HTR-8/SVneo (cell line): Measurements from ENCODE around the gene USP50.
"Not testable (repeated sequence)": the region's sequence is repeated elsewhere in the genome, so short reads cannot be mapped to it uniquely, and the experiment has no call there.

Experiments
- DNase-seq: peaks from one replicate; pipeline ENCODE4 v3.0.0; 2011; ENCODE audit warnings: low spot score, mixed read lengths; ENCODE audit not compliant: insufficient read length
- FAIRE-seq: peaks from 2 replicates; lab custom pipeline; 2011; peaks lifted over from hg19 to GRCh38; lab: Jason Lieb, UNC

The USP50 gene

DNA sequence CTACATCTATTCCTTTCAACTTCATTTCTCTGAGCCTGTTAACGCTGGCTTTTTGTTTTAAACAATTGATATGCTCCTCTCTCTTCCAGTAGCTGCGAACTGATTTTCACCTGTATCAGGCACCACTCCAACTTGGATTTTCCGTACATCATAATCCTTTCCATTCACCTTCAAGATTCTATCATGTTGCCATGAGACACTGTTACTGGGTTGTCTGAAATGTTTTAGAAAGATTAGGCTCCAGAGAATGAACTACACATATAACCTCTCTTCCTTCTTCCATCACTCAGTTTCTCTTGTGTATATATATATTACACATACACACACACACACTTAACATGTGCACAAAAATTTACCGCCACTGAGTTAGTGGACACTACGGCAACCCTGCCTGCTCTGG, at the start of gene USP50:
Gene USP50 (minus strand): TSS at position 101 of the 400 bp plus-strand sequence. CDS start 141 bp downstream, outside the sequence.
- FAIRE-seq: no peak
- DNase-seq: no peak

DNA sequence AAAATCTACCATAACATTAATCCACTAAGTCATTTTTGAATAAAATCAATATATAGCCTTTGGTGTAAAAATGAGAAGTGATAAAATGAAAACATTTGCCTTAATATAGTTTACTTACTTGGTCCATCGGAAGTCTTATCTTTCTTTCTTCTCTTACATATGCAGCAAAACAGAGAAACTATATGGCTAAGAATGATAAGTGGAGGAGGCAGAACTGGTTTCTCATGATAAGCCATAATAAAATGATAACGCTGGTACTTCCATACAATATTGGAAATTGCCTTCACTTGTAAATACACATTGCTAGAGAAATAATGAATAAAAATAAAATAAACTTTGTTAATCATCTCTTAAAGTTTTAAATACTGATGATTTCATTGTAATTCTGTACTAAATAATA, 47.8 kb upstream of the USP50 start:
- DNase-seq (no peak), FAIRE-seq (no peak)

DNA sequence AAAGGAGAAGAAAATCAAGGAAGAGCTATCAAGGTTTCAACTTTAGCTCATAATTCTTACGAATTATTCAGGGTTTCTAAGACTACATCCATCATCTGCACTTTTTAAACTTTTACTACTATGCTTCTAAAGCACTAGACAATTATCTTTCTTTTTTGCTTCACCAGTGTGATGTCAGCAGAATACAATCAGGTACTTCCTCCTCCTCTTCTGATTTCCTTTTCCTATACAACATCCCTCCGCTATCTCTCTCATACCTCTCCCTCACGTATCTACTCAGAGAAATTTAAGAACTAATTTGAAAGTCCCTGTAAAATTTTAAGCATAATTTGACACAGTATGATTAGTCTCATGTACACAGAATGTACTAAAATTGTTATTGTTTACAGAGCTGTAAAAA, 47.3 kb upstream of the USP50 start:
- FAIRE-seq (no peak), DNase-seq (no peak)

DNA sequence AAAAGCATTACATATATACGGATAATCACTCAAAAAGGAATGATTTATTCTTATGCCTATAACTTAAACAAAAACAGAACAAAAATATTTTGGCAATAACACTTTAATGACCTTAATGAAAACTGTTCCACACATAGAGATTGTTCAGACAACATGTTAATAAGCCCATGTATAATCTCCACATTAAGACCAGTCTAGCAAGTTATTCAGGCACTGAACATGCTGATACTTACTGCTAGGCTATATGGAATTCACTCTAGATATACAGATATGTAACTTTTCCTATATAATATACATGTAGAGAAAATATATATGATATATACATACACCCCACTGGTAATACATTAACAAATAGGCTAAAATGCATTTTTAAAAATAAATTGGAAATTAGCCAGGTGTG, 43.8 kb upstream of the USP50 start:
- FAIRE-seq (no peak), DNase-seq (no peak)

DNA sequence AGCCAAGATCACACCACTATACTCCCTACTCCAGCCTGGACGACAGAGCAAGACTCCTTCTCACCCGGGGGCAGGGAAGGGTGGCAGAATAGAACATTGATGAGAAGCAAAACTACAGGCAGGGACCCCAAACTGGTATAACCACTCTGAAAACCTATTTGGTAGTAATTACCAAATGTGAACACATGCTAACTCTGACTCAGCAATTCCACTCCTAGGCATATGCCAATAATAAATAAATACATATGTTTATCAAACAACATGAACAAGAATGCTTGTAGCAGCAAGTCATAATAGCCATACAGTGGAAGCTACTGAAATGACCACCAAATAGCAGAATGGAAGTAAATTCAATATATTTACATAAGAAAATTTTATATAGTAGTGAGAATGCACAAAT, 31.0 kb upstream of the USP50 start:
- no peak for FAIRE-seq
- no peak for DNase-seq

DNA sequence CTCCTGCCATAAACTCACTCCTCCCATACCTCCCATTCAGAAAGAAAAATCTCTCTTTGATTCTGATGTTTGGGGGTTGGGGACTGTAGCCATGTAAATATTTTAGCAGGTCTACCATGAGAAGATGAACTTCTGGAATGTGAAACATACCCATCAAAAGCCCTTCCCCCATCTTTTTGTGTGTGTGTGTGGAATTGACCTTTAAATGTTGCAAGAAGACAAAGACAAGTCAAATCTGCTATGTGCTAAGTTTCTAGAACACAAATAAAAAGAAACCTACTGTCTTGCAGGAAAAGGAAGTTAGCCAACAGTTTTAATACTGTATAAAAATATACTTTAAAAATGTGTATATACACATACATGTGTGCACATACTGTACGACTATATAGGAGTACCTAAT, 29.7 kb upstream of the USP50 start:
- FAIRE-seq: no peak
- no peak for DNase-seq

DNA sequence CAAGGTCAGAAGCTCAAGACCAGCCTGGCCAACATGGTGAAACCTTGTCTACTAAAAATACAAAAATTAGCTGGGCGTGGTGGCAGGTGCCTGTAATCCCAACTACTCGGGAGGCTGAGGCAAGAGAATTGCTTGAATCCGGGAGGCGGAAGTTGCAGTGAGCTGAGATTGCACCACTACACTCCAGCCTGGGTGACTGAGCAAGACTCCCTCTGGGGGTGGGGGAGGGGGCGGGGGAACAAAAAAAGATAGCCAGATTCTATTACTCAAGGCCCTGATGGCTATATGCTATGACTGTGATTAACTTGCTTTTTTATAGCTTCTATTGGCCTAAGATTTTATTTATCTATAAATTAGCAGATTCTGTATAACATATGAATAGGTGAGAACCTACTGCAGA, 27.4 kb upstream of the USP50 start:
- DNase-seq, FAIRE-seq: not testable (repeated sequence)

DNA sequence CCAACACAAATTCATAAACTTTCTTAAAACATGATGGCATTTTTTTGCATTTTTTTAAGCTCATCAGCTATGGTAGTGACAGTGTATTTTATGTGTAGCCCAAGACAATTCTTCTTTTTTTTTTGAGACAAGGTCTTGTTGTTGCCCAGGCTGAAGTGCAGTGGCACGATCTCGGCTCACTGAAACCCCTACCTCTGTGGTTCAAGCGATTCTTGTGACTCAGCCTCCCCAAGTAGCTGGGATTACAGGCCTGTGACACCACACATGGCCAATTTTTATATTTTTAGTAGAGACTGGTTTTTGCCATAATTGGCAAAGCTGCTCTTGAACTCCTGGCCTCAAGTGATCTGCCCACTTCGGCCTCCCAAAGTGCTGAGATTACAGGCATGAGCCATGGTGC, 17.3 kb upstream of the USP50 start:
- DNase-seq (no peak), FAIRE-seq (no peak)

DNA sequence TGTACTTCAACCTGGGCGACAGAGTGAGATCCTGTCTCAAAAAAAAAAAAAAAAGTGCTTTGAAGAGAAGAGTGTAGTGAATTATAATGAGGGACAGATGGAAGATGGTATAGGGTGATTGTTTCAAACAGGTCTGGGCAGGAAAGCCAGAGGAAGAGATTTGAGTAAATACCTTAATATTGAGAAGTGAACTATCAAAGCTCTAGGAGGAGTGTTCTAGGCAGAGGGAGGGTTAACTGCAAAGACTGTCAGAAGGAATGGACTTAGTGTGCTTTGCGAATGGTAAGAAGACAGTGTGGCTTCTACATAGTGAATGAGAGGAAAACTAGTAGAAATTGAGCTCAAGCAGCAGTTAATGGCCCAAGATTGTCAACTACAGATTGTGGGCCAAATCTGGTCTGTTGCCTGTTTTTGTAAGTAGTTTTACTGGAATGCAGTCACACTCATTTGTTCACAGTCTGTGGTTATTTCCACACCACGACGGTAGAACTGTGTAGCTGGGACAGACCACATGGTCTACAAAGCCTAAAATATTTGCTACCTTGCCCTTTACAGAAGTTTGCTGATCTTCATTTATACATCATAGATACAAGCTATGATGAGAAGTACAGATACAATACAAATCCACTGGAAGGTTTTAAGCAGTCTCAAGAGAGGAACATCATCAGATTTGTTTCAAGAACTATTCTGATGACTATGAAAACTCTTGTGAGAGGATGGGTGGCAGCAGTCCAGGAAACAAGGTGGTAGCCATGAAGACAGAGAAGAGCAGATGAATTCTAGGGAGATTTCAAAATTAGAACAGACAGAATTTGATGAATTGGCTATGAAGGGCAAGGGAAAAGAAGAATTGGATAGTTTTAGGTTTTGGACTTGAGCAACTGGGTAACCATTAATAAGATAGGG, 16.5 kb upstream of the USP50 start:
- DNase-seq: no peak
- no peak for FAIRE-seq

DNA sequence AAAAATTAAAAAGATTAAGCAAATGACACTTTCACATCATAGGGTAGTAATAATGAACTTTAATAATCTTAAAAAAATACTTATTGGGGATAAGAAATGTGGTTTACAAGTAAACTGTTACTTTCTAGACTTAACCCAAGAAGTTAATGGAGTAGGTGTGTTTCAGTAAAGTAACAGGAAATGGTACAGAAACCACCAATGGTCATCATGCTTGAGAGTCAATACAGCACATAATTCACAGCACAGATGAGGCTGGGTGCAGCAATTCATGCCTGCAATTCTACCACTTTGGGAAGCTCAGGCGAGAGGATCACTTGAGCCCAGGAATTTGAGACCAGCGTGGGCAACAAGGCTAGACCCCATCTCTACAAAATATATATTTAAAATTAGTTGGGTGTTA, 11.5 kb upstream of the USP50 start:
- no peak for FAIRE-seq
- DNase-seq: no peak

DNA sequence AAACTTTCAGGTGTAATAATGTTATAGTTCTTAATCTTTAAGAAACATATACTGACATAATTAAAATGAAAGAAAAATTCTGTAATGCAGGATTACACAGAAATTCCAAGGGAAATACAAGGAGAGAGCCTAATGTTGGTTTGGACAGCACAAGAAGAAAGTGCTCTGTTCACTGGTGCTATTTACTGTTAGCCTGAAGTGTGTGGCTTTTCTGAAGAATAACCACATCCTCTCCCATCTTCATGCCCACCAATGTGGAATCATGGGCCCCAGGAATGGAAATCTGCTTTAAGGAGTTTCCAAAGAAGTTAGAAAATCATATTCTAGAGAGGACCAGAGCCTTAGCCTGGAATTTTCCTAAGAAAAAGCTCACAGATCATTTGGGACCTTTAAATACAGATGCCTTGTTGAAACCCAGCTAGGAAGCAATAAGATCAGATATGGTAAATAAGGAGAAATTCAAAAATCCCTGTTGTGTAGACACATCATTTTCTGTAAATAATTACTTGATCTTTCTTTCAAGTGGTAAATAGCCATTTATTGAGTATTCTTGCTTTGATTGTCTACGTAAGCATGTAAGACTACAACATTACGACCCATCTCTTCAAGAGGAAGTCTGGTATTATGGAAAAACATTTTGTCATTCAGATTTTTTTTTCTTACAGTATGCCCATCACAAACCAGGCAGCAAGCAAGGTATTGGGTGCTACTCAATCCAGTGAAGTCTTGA, 10.3 kb upstream of the USP50 start:
- DNase-seq: no peak
- FAIRE-seq: no peak

DNA sequence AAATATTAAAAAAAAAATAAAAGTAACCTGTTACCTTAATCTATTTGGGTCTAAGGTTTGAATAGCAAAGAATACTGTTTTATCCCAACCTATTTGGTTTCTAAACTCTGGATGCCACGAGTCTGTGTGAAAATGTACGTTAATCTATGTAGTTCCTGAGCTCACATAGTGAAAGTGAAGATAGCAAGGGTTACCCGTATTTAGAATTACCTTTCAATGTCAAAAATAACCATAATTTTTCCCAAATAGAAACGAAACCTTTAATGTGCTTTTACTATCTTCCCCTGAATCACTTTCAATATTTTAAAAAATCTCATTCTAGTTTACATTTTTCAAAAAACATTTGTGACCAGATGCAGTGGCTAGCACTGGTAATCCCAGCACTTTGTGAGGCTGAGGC, 5.8 kb upstream of the USP50 start:
- FAIRE-seq (no peak), DNase-seq (no peak)

DNA sequence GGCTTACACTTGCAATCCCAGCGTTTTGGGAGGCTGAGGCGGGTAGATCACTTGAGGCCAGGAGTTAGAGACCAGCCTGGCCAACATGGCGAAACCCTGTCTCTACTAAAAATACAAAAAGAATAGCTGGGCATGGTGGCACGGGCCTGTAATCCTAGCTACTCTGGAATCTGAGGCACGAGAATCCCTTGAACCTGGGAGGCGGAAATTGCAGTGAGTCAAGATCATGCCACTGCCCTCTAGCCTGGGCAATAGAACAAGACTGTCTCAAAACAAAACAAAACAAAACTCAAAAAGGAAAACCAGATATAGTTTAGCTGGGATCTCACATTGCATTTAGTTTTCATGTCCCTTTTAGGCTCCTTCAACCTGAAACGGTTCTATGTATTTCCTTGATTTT, 2.9 kb upstream of the USP50 start:
- no peak for FAIRE-seq
- no peak for DNase-seq

DNA sequence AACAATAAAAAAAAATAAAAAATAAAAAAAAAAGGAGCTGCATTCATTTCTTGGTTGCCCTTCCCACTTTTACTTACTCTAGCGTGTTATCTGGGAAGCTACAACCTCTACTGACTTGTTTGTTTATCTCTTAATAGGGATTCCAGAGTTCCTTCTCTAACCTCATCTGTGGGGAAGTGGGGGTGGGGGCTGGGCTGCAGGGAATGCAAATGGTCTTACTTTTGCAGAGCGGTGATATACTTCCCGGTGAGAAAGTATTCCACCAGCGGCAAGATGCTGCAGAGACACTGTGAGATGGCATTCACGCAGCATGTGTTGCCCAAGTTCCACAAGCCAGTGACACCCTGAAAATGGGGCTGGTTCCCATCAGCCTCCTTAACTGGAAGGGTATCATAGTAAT, 2.1 kb downstream of the USP50 start:
- DNase-seq: no peak
- no peak for FAIRE-seq

DNA sequence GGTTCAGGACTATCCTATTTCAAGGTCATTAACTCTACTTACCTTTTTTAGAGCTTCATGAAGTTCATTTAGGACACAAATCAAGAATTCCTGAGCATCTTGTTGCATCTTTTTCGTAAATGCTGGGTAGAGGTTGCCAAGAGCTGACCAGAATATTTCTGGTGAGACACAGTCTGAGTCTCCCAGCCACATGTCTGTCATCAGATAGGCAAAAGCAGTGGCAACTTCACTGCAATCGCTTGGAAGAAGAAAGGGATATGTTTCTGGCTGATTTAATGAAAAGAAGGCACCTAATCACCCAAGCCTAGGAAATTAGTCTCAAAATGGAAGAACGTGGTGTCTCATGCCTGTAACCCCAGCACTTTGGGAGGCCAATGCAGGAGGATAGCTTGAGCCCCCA, 2.9 kb downstream of the USP50 start:
- FAIRE-seq (no peak), DNase-seq (no peak)

DNA sequence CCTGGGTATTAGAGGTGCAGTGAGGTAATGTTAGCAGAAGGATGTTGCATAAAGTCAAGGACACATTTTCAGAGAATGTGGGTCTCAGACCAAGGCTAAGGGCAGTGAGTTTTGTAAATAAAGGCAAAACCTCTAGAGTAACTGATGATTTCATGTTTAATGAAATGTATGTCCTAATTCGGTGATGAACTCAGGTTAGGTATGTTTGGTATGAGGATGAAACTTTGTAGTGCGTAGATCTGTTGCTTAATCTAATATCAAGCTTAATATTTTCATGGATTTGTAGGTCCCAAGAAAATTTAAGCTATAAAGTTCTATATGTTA, 3.6 kb downstream of the USP50 start:
- DNase-seq (no peak), FAIRE-seq (no peak)

DNA sequence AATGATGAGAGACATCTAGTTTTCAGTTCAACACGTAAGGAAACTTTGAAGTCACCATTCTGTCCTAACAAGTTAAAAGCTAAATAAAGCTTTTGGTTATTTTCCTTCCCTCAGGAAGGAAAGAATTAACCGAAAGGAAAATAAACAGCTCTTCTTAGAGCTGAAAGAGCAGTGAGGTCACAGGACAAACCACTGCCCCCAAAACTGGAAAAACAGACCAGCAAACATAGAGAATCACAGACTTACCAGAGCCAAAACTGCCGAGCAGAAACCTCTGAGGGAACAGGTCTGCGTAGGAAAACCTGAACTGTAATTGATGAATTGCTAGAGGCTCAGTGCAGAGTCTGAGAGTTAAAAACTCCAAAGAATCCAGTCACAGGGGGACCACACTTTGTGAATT, 14.7 kb downstream of the USP50 start:
- FAIRE-seq (no peak), DNase-seq (no peak)

DNA sequence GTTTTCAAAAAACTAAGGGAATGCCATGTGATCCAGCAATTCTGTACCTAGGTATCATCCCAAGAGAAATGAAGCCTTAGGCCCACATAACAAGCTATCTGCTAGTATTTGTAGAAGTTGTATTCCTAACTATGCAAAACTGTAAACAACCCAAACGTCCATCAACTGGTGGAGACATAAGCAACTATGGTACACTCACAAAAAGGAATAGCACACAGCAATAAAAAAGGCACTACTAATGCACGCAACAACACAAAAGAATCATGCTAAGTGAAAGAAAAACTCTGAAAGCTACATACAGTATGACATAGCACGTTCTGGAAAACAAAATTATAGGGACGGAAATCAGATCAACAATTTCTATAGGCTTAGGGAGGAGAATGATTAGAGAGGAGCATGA, 15.3 kb downstream of the USP50 start:
- DNase-seq (no peak), FAIRE-seq (no peak)

DNA sequence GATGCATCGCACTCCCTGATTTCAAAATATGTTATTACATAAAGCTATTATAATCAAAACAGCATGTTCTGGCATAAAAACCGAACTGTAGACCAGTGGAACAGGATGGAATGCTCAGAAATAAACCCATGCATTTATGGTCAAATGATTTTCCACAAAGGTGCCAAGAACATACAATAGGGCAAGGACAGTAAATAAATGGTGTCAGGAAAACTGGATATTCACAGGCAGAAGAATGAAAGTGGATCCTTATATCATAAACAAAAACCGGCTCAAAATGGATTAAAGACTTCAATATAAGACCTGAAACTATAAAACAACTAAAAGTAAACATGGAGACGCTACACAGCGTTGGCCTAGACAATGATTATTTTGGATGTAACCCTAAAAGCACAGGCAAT, 22.6 kb downstream of the USP50 start:
- no peak for DNase-seq
- FAIRE-seq: no peak

DNA sequence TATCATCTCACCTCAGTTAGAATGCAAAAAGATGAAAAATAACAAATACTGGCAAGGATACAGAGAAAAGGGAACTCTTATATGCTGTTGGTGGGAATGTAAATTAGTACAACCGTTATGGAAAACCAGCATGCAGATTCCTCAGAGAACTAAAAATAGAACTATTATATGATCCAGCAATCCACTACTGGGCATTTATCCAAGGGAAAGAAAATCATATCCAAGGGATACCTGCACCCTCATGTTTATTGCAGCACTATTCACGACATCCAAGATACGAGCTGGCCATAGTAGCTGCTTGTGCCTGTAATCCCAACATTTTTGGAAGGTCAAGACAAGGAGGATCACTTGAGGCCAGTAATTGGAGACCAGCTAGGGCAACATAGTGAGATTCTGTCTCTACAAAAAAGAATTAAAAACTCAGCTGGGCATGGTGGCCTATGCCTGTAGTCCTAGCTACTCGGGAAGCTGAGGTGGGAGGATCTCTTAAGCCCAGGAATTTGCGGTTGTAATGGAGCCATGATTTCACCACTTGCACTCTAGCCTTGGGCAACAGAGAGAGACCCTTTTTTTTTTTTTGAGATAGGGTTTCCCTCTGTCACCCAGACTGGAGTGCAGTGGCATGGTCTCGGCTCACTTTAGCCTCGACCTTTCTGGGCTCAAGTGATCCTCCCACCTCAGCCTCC, 26.6 kb downstream of the USP50 start:
- FAIRE-seq: no peak
- DNase-seq: no peak

DNA sequence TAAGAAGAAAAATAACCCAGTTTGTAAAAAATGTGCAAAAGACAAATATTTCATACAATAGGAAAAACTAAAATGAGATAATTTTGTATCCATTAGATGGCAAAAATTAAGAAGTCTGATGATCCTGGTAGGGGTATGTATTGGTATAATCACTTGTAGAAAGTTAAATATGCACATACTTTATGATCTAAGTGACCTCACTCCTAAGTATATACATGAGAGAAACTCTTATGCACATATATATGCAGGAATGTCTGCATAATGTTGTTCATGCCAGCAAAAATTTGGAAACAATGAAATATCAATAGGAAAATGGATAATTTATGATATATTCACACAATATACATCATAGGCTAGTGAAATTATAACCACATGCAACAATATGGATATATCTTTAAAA, 33.5 kb downstream of the USP50 start:
- DNase-seq: no peak
- no peak for FAIRE-seq
